HG03097 (cell line): Measurements from ENCODE around the gene LHX2.
"Not testable (repeated sequence)": the region's sequence is repeated elsewhere in the genome, so short reads cannot be mapped to it uniquely, and the experiment has no call there.

Experiments used
- ATAC-seq: cut with Tn5 transposase; IDR thresholded peaks from one replicate; pipeline ENCODE4 v1.9.1; 2021; ENCODE audit not compliant: unreplicated experiment, low FRiP score

LHX2 gene, protein sequence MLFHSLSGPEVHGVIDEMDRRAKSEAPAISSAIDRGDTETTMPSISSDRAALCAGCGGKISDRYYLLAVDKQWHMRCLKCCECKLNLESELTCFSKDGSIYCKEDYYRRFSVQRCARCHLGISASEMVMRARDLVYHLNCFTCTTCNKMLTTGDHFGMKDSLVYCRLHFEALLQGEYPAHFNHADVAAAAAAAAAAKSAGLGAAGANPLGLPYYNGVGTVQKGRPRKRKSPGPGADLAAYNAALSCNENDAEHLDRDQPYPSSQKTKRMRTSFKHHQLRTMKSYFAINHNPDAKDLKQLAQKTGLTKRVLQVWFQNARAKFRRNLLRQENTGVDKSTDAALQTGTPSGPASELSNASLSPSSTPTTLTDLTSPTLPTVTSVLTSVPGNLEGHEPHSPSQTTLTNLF

DNA sequence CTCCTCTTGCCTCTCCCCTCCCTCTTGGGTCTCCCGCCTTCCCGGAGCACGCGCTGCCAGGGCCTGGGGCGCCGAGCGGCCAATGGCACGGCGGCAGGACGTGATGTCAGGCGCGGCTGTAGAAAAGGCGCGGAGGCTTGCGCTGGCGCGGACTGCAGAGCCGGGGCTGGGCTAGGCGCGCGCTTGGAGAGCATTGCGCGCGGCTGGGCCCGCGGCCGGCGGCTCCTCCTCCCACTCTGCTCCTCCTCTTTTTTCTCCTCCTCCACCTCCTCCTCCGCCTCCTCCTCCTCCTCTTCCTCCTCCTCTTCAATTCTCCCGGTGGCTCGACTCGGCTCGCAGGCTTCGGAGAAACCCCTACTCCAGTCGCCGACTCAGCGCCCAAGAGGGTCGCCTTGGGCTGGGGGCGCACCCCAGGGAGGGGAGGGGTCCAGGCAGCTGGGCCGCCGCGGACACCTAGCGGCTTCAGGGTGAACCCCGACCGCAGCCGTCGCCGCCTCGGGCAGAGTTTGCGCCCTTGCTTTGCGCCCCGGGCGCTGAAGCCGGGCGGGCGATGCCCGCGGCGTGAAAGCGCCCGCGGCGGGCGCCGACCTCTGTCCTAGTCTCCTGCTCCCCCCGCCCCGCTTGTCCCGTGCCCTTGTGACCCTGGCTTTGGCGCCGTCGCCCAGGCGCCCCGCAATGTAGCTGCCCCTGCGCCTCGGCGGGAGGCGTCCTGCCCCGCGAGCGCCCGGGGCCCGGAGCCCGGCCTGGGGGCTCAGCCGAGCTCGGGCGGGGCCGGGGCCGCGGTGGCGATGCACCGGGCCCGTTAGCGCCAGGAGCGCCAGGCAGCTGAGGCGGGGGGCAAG is at the start of gene LHX2:
Gene LHX2 (plus strand): TSS at position 309 of the 842 bp plus-strand sequence. CDS start 581 bp downstream, outside the sequence.
- no peak for ATAC-seq

DNA sequence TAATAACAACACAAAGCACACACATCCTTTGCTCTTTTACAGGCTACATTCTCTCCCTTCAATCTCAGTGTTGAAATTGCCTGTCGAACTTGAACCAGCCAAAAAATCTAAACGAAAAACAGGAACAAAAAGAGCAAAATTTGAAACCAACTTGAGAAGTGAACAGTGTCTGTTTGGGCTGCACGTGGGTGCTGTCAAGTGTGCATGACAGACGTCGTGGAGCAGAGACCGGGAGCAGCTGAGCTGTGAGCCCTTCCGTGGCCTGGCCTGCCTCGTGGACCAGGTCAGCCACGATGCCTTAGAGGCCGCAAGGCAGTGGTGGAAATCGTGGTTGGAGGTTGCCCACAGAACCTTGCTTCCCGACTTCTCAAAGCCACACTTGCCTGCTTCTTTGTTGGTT is 46.8 kb upstream of the LHX2 start:
- ATAC-seq, result no peak

GRCh38 chr9:123965801-123966686 is 45.5 kb upstream of the LHX2 start:
- ATAC-seq, result no peak

DNA sequence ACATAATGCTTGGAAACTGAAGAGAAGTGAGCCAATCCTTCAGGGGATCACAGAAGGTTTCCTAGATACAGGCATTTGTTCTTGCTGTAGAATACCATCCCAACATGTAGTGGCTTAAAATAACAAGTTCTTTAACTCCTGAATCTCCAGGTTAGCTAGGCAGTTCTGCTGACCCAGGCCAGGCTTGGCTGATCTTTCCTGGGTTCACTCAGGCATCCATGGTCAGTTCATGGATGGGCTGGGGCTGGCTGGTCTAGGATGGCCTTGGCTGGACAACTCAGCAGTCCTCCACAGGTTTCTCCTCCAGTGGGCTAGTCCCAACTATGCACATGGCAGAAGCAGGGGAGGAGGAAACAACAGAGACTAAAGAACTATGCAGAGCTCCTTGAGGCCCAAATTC is 44.2 kb upstream of the LHX2 start:
- ATAC-seq, result no peak

DNA sequence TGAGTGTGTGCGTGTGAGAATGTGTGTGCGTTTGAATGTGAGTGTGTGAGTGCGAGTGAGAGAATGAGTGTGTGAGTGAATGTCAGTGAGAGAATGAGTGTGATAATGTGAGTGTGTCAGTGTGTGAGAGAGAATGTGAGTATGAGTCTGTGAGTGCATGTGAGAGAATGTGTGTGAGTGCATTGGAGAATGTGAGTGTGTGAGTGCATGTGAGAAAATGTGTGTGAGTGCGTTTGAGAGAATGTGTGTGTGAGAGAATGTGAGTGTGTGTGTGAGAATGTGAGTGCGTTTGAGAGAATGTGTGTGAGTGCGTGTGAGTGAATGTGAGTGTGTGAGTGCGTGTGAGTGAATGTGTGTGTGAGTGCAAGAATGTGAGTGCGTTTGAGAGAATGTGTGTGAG is 39.0 kb upstream of the LHX2 start:
- ATAC-seq, result no peak

- ATAC-seq, result no peak
Measured at GRCh38 chr9:123973590-123974223, 37.9 kb upstream of the LHX2 start.

GRCh38 chr9:123974471-123974870 is 37.1 kb upstream of the LHX2 start:
- ATAC-seq, result no peak

- ATAC-seq, result no peak
Measured at GRCh38 chr9:123975871-123976270, 35.7 kb upstream of the LHX2 start.

DNA sequence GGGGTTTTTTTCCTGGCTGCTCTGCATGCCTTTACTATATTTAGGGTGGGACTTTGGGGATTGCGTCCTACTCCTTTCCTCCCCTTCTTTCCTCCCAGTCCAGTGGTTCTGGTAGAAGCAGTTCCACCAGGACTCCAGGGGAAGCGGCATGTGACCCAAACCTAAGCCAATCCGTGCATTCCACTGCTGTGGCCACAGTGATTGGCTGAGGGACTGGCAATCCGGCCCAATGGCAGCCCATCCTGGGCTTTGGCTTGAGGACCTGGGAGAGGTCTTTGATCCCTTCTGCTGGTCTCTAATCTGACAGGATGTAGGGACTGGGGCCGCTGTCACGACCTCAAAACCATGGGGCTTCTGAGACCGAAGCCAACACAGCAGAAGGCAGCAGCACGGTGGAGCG is 35.0 kb upstream of the LHX2 start:
- ATAC-seq, result not testable (repeated sequence)

DNA sequence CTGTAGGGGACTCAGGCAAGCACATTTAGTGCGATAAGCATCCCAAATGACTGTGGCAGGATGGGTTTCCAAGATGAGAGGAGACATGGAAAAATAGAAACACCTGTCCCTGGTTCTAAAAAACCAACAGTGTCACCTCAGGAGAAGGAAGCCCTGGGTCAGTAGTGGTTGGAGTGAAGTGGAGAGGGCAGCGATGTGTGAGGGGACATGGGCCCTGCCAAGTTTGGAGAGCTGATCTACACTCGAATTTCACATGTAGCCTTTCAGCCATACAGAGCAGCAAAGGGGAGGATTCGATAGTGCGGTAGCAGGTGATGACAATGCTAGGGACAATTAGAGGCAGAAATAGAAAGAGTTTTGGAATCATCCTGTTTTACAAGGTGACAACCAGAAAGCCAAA is 32.6 kb upstream of the LHX2 start:
- ATAC-seq, result no peak

DNA sequence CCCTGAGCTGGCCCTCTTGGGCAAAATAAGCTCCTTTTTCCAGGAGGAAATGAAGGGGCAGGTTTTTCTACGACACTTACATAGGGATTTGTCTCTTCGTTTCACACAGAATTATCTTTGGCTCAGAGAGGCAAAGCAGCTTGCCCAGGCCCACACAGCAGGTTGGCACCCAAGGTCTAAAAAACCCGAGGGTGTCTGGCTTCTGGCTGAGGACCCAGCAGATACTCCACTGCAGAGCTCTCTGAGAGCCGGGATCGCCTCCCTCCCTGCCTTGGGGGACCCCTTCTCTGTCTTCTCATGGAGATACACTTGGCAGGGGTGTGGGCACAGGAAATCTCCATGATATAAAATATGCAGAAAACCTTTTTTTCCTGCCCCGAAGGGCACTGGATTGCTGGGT is 29.0 kb upstream of the LHX2 start:
- no peak for ATAC-seq

DNA sequence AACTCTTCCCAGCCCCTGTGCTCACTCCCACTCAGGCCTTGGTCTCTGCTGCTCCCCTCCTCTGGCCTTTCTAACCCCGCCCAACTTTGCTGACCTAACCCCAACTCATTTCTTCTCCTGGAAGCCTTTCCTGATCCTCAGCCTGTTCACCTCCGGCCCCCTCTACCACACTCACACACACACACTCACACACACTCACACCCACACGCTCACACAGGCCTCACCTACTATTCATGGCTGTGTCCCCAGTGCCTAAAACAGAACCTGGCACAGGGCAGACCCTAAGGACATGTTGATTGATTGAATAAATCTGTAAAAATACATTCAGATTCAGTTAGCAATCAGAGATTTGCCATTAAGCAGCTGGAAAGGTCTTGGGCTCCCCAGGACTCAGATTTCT is 28.5 kb upstream of the LHX2 start:
- no peak for ATAC-seq

DNA sequence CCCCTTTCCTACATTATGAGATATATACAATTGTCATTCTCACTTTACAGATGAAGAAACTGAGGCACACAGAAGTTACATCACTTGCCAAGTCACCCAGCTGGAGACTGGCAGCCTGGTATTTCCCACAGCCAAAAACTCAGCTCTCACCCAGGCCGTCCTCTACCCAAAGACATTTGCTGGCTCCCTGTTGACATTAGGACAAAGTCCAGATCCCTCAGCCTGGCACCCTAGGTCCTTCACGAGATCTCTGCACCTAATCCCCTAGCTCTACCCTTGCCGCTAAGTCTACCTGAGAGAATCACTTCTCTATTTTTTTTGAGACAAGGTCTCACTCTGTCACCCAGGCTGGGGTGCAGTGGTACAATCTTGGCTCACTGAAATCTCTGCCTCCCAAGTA is 26.8 kb upstream of the LHX2 start:
- no peak for ATAC-seq

- no peak for ATAC-seq
Measured at GRCh38 chr9:123985869-123986268, 25.7 kb upstream of the LHX2 start.

DNA sequence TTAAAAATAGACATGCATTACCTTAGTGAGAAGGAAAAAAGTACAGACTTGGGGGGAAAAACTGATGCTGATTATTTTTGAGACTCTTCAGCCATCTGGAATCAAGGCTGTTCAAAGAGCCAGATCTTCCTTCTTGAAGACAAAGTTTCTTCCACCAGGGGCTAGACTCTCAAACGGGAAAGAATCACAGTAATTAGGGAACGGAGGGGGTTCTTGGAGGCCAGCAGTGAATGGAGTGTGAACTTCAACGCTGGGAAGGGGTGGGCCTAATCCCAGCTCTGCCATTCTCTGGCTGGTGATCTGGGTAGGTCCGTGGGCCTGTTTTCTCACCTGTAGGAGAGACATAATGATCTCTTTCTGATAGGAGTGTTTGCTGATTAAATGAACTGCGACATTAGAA is 21.1 kb upstream of the LHX2 start:
- no peak for ATAC-seq

DNA sequence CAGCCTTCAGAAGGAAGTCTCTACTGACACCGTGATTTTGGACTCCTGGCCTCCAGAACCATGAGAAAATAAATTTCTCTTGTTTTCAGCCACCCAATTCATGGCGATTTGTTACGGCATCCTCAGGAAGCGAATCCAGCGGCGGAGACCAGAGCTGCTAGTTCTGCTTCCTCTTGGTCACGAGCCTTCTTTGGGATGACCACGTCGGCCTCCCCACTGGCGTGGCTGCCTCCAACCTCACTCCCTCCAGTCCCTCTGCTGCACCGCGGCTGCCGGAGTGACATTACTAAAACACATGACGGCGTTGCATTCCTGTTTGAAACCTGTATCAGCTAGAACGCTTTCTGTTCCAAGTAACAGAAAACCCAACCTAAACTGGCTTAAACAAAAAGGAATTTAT is 18.9 kb upstream of the LHX2 start:
- not testable (repeated sequence) for ATAC-seq

DNA sequence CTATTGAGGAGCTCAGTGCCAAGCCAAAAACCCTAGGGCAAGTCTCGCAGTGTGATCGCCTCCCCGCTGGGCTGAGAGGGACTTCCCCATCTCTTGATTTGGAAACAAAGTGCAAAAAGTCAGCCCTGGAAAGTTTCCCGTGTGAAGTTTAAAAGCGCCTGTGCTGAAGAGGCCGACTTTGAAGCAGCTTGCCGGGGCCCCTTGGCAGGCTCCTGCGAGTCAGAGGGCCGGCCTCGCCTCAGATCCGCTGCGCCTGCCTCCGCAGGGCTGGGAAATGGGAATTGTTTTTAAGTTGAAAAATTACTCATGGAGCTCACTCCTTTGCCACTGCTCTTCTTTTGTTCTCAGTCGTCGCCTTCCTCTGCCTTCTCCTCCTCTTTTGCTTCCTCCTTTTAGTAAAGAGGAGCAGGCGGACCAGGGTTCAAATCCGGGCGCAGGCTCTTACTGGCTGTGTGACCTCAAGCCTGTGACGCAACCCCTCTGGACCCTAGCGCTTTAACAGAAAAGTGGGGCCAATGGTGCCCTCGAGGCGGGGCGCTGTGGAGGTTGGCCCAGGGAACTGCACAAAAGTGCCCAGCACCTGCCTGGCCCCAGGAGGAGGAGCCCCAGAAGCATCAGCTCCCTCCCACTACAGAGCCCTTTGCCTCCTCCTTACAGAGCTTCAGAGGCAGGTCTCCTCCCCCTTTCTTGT is 14.7 kb upstream of the LHX2 start:
- no peak for ATAC-seq

DNA sequence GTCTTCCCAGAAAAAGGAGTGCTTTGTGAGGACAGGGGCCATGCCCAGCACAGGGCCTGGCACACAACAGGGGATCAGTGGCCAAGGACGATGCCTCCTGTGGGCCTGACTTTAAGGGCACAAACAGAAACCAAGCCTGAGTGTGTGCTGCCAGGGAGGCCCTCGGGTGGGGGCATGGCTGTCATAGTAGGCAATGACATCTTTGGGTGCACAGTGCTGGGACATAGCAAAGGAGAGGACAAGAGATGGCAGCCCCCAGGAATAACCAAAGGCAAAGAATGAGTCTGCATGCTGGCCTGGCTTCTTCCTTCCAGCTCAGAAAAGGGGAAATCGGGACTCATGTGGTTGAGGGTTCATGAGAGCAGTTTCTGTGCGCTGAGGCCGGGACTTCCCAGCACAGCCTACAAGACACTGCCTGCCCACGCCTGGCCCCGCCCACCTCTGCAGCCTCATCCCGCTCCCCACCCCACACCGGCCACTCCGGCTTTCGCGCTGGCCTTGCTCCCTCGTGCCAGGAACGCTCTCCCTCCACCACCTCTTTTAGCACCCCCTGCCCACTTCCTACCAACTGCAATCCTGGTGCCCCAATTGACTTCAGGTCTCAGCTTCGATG is 13.8 kb upstream of the LHX2 start:
- ATAC-seq, result peak; percentile 58

- no peak for ATAC-seq
Measured at GRCh38 chr9:123998278-123998925, 13.2 kb upstream of the LHX2 start.
